Tibial nerve (tissue), 4 donors: ENCODE data around the gene TENM4. TPM values are rescaled to one million over a fixed set of nuclear protein-coding genes. Genes with fewer than 3 reads are reported as not detected.

Experiments used
- DNase-seq, 2 donors: peaks; one replicate each; pipeline ENCODE4 v3.0.0-alpha.2; 2019; ENCODE audit warnings: low spot score in 2 of 2
- H3K27ac ChIP-seq, 4 donors: fragments of 200-600 bp; sonication (generic) in 3 of 4; one replicate each; pipeline ENCODE4 v1.5.1; 2017 to 2019; ENCODE audit warnings: mild to moderate bottlenecking in 1 of 4
- H3K27me3 ChIP-seq, 2 donors: fragments of 200-600 bp; sonication (generic) in 1 of 2; one replicate each; pipeline versions ENCODE4 v1.5.1 to v1.6.0; 2017 to 2019
- H3K36me3 ChIP-seq, 3 donors: fragments of 200-600 bp; sonication (generic); one replicate each; pipeline ENCODE4 v1.5.1; 2018 to 2019
- H3K4me1 ChIP-seq, 4 donors: fragments of 200-600 bp; sonication (generic) in 3 of 4; one replicate each; pipeline ENCODE4 v1.5.1; 2017 to 2019
- H3K4me3 ChIP-seq, 4 donors: fragments of 200-600 bp; sonication (generic) in 3 of 4; one replicate each; pipeline ENCODE4 v1.5.1; 2017 to 2019; ENCODE audit warnings: mild to moderate bottlenecking in 1 of 4, moderate library complexity in 1 of 4
- H3K9me3 ChIP-seq, 4 donors: fragments of 200-600 bp; sonication (generic) in 3 of 4; one replicate each; pipeline ENCODE4 v1.5.1; 2017 to 2019
- CTCF ChIP-seq, 5 experiments: fragments of 200-600 bp in 3 of 5; fragments of 450-650 bp in 2 of 5; sonication (generic) in 3 of 5; IDR thresholded peaks; one replicate each; pipeline ENCODE4 v1.5.1; 2016 to 2019; ENCODE audit warnings: antibody characterized with exemption in 5 of 5, mild to moderate bottlenecking in 3 of 5, moderate library complexity in 2 of 5
- EP300 ChIP-seq, 2 donors: sonication (generic); formaldehyde crosslinking; IDR thresholded peaks; one replicate each; pipeline ENCODE4 v1.6.1; 2017; ENCODE audit warnings: antibody characterized with exemption in 2 of 2, mild to moderate bottlenecking in 1 of 2
- POLR2A ChIP-seq, 2 donors: fragments of 450-650 bp; IDR thresholded peaks; one replicate each; pipeline ENCODE4 v1.6.1; 2017; ENCODE audit warnings: antibody characterized with exemption in 2 of 2, mild to moderate bottlenecking in 2 of 2, moderate library complexity in 2 of 2
- WGBS, 2 donors: methylation state at CpG; one replicate each; pipeline ENCODE4 v1.1.5; 2018; 5-methylcytosine and 5-hydroxymethylcytosine counted together
- total RNA-seq, 4 donors: library from RNA; depleted of rRNA; stranded (reverse); fragments of >200 nt; gene quantifications; one replicate each; pipeline ENCODE4 v1.1.0, GENCODE V29; 2016

TENM4 gene
- total RNA-seq, 4 donors from 2014 or later, result 15.3 to 36.3 (median 19.6) TPM

GRCh38 chr11:79471071-79471844 lies 30.4 kb upstream of the TENM4 start:
- Histone ChIP-seq H3K36me3 (no peaks in the 10 kb centered on the region), H3K4me3 (no peak overlapping the region), H3K27ac (no peak overlapping the region), H3K9me3 (no peaks in the 10 kb centered on the region), H3K4me1 (no peaks in the 10 kb centered on the region), H3K27me3 (no peaks in the 10 kb centered on the region)
- no peak for DNase-seq
- no peak for TF ChIP-seq CTCF (IDR thresholded peaks at IDR 0.05)
- no peak for TF ChIP-seq POLR2A (IDR thresholded peaks at IDR 0.05)
- no peak for TF ChIP-seq EP300 (IDR thresholded peaks at IDR 0.05)
- 40 to 47% methylated on average over 7 of the region's 7 CpGs for WGBS, 2 donors

- Histone ChIP-seq H3K4me3 (no peak overlapping the region), H3K36me3 (no peaks in the 10 kb centered on the region), H3K27ac (no peak overlapping the region), H3K9me3 (no peaks in the 10 kb centered on the region), H3K4me1 (no peaks in the 10 kb centered on the region), H3K27me3 (no peaks in the 10 kb centered on the region)
- WGBS, 2 donors, result 51 to 65% methylated on average over 2 of the region's 2 CpGs
- TF ChIP-seq EP300 (IDR thresholded peaks at IDR 0.05), result no peak
- TF ChIP-seq POLR2A (IDR thresholded peaks at IDR 0.05), result no peak
- TF ChIP-seq CTCF (IDR thresholded peaks at IDR 0.05), result no peak
- no peak for DNase-seq
Observed at GRCh38 chr11:79470161-79470560, 29.3 kb upstream of the TENM4 start.

GRCh38 chr11:79467761-79468160 lies 26.9 kb upstream of the TENM4 start:
- no peaks in the 10 kb centered on the region for H3K36me3 ChIP-seq
- no peak overlapping the region for H3K27ac ChIP-seq
- 69 to 78% methylated on average over 2 of the region's 2 CpGs for WGBS, 2 donors
- no peaks in the 10 kb centered on the region for H3K4me1 ChIP-seq
- DNase-seq, result no peak
- no peaks in the 10 kb centered on the region for H3K9me3 ChIP-seq
- H3K4me3 ChIP-seq, result no peak overlapping the region
- H3K27me3 ChIP-seq, result no peaks in the 10 kb centered on the region
- TF ChIP-seq EP300 (IDR thresholded peaks at IDR 0.05) (no peak), POLR2A (IDR thresholded peaks at IDR 0.05) (no peak)

GRCh38 chr11:79466411-79466810 lies 25.6 kb upstream of the TENM4 start:
- no peaks in the 10 kb centered on the region for H3K4me1 ChIP-seq
- no peaks in the 10 kb centered on the region for H3K9me3 ChIP-seq
- H3K36me3 ChIP-seq, result no peaks in the 10 kb centered on the region
- no peak for DNase-seq
- no peaks in the 10 kb centered on the region for H3K27me3 ChIP-seq
- TF ChIP-seq EP300 (IDR thresholded peaks at IDR 0.05), result no peak
- TF ChIP-seq CTCF (IDR thresholded peaks at IDR 0.05), result no peak
- no peak for TF ChIP-seq POLR2A (IDR thresholded peaks at IDR 0.05)
- H3K4me3 ChIP-seq, result no peak overlapping the region
- H3K27ac ChIP-seq, result no peak overlapping the region
- WGBS, 2 donors, result 37 to 44% methylated on average over 2 of the region's 2 CpGs

GRCh38 chr11:79465160-79465559 lies 24.3 kb upstream of the TENM4 start:
- H3K27ac ChIP-seq, result no peak overlapping the region
- H3K4me1 ChIP-seq, result no peaks in the 10 kb centered on the region
- TF ChIP-seq CTCF (IDR thresholded peaks at IDR 0.05), result no peak
- TF ChIP-seq POLR2A (IDR thresholded peaks at IDR 0.05), result no peak
- no peak for TF ChIP-seq EP300 (IDR thresholded peaks at IDR 0.05)
- 96 to 98% methylated on average over 2 of the region's 2 CpGs for WGBS, 2 donors
- DNase-seq, result no peak
- H3K27me3 ChIP-seq, result no peaks in the 10 kb centered on the region
- H3K9me3 ChIP-seq, result no peaks in the 10 kb centered on the region
- no peak overlapping the region for H3K4me3 ChIP-seq
- no peaks in the 10 kb centered on the region for H3K36me3 ChIP-seq
